Spleen (tissue), 11 donors: ENCODE measurements around the gene AVP. TPM values are rescaled to one million over a fixed set of nuclear protein-coding genes. Genes with fewer than 3 reads are reported as not detected.
A peak's percentile ranks its signal among the peaks of the same experiment; 100 is the strongest.

Source experiments
- DNase-seq: peaks from one replicate; pipeline ENCODE4 v3.0.0-alpha.2; 2020
- H3K27ac ChIP-seq, 8 donors: fragments of 200-600 bp; sonication (generic) in 7 of 8; 1 replicate in 4 of 8; 2 replicates in 4 of 8; pipeline versions ENCODE4 v1.5.0 to v1.8.0; 2016 to 2021; ENCODE audit warnings: inconsistent platforms in 4 of 8, mild to moderate bottlenecking in 4 of 8, moderate library complexity in 1 of 8
- H3K27me3 ChIP-seq, 7 donors: fragments of 200-600 bp; sonication (generic) in 6 of 7; replicated peaks in 1 of 7; 1 replicate in 4 of 7; 2 replicates in 3 of 7; pipeline versions ENCODE4 v1.5.0 to v1.8.0; 2016 to 2021; ENCODE audit warnings: inconsistent platforms in 3 of 7, mild to moderate bottlenecking in 1 of 7
- H3K36me3 ChIP-seq, 6 donors: fragments of 200-600 bp; sonication (generic) in 5 of 6; 1 replicate in 4 of 6; 2 replicates in 2 of 6; pipeline versions ENCODE4 v1.5.0 to v1.8.0; 2016 to 2021; ENCODE audit warnings: inconsistent platforms in 2 of 6
- H3K4me1 ChIP-seq, 6 donors: fragments of 200-600 bp; sonication (generic) in 5 of 6; 1 replicate in 3 of 6; 2 replicates in 3 of 6; pipeline versions ENCODE4 v1.5.0 to v1.8.0; 2016 to 2021; ENCODE audit warnings: inconsistent platforms in 3 of 6
- H3K4me3 ChIP-seq, 8 donors: fragments of 200-600 bp; sonication (generic) in 7 of 8; 1 replicate in 4 of 8; 2 replicates in 4 of 8; pipeline versions ENCODE4 v1.5.0 to v1.8.0; 2016 to 2021; ENCODE audit warnings: inconsistent platforms in 4 of 8, mild to moderate bottlenecking in 4 of 8, moderate library complexity in 2 of 8
- H3K9me3 ChIP-seq, 8 donors: fragments of 200-600 bp; sonication (generic) in 7 of 8; 1 replicate in 4 of 8; 2 replicates in 4 of 8; pipeline versions ENCODE4 v1.5.0 to v1.8.0; 2016 to 2021; ENCODE audit warnings: inconsistent platforms in 4 of 8
- CTCF ChIP-seq, 11 experiments: fragments of 200-600 bp in 7 of 11; fragments of 450-650 bp in 4 of 11; sonication (generic) in 4 of 11; IDR thresholded peaks in 8 of 11; conservative IDR thresholded peaks in 3 of 11; 1 replicate in 7 of 11; 2 replicates in 4 of 11; pipeline versions ENCODE4 v1.4.0 to v1.8.0; 2016 to 2021; ENCODE audit warnings: antibody characterized with exemption in 11 of 11, inconsistent platforms in 4 of 11, mild to moderate bottlenecking in 1 of 11
- POLR2A ChIP-seq, 3 donors: fragments of 450-650 bp; IDR thresholded peaks; one replicate each; pipeline ENCODE4 v1.5.1; 2017; ENCODE audit warnings: antibody characterized with exemption in 3 of 3, mild to moderate bottlenecking in 1 of 3
- POLR2AphosphoS5 ChIP-seq, 3 donors: sonication (generic); formaldehyde crosslinking; IDR thresholded peaks; one replicate each; pipeline ENCODE4 v1.5.1; 2017; ENCODE audit warnings: antibody characterized with exemption in 3 of 3
- WGBS, 5 donors: extraction: QIAGEN DNeasy Blood & Tissue Kit in 3 of 5; methylation state at CpG; one replicate each; pipeline versions ENCODE4 v1.1.5 to v1.1.7; 2013 to 2018; 5-methylcytosine and 5-hydroxymethylcytosine counted together
- intact Hi-C: fragments of 100-400 bp; cut with DNase I; formaldehyde crosslinking; loops from one replicate; pipeline ENCODE4 v1.15.0; 2023; ENCODE audit warnings: low total_unique reads
- polyA plus RNA-seq, 3 donors: library from polyadenylated mRNA; stranded (reverse); fragments of 200-250 nt; gene quantifications; one replicate each; pipeline ENCODE4 v1.2.1, GENCODE V29; 2013
- total RNA-seq, 7 donors: library from RNA; depleted of rRNA in 3 of 7; stranded (reverse); fragments of >200 nt in 3 of 7; fragmentation: NEBNext Ultra II Directional in 4 of 7; extraction: Animal tissue kit (Norgen Biotek cat#: 25700) in 4 of 7; gene quantifications; one replicate each; pipeline versions ENCODE4 v1.1.0 to v1.2.1, GENCODE V29; 2016 to 2021
- donor health status: healthy with polysubstance abuse.
- donor health status: DM: no; HTN: no; CAD: no; lungs with moderate emphysema.
- donor health status: DM: no; HTN: no; CAD: no.
- donor health status: Bipolar disorder and iron deficiency.
- donor health status: healthy.
- donor health status: DM: no; HTN: no; CAD: no.
- donor health status: DM: yes; HTN: yes; CAD: no.

Gene AVP
- total and polyA plus RNA-seq, 10 donors, result 2.2 TPM; not detected in 9

GRCh38 chr20:3101251-3101650, 16.7 kb upstream of the AVP start:
- peaks cover 0 to 6% (median 0%) of the 10 kb centered on the region in 7 donors for H3K27me3 ChIP-seq
- intact Hi-C loops, result no loop called here
- H3K36me3 ChIP-seq, result peaks cover 0 to 4% (median 0%) of the 10 kb centered on the region in 6 donors
- no peak for DNase-seq
- no peak overlapping the region for H3K27ac ChIP-seq
- TF ChIP-seq CTCF (IDR thresholded peaks at IDR 0.05 in 8 of 11, conservative IDR thresholded peaks at IDR 0.05 in 3 of 11) (no peak), POLR2A (IDR thresholded peaks at IDR 0.05) (no peak), POLR2AphosphoS5 (IDR thresholded peaks at IDR 0.05) (no peak)
- peaks cover 0 to 22% (median 7%) of the 10 kb centered on the region in 6 donors for H3K4me1 ChIP-seq
- 86 to 98% (median 93%) methylated on average over 6 of the region's 6 CpGs for WGBS, 5 donors
- no peak overlapping the region for H3K4me3 ChIP-seq
- no peaks in the 10 kb centered on the region for H3K9me3 ChIP-seq

- no peak overlapping the region for H3K27ac ChIP-seq
- no peak overlapping the region for H3K4me3 ChIP-seq
- DNase-seq, result no peak
- 82 to 94% (median 89%) methylated on average over 7 of the region's 7 CpGs for WGBS, 5 donors
- H3K36me3 ChIP-seq, result no peaks in the 10 kb centered on the region
- peaks cover 0 to 6% (median 0%) of the 10 kb centered on the region in 7 donors for H3K27me3 ChIP-seq
- H3K4me1 ChIP-seq, result peaks cover 0 to 22% (median 7%) of the 10 kb centered on the region in 6 donors
- no peaks in the 10 kb centered on the region for H3K9me3 ChIP-seq
- TF ChIP-seq POLR2A (IDR thresholded peaks at IDR 0.05) (no peak), CTCF (IDR thresholded peaks at IDR 0.05 in 8 of 11, conservative IDR thresholded peaks at IDR 0.05 in 3 of 11) (no peak), POLR2AphosphoS5 (IDR thresholded peaks at IDR 0.05) (no peak)
- intact Hi-C loops, result no loop called here
Measured at GRCh38 chr20:3100480-3100879, 16.0 kb upstream of the AVP start.

GRCh38 chr20:3094848-3095629, 10.5 kb upstream of the AVP start:
- peaks cover 0 to 25% (median 15%) of the 10 kb centered on the region in 6 donors for H3K4me1 ChIP-seq
- H3K36me3 ChIP-seq, result no peaks in the 10 kb centered on the region
- 89 to 95% (median 92%) methylated on average over 9 to 13 of the region's 13 CpGs for WGBS, 5 donors
- no peak for TF ChIP-seq POLR2AphosphoS5 (IDR thresholded peaks at IDR 0.05)
- TF ChIP-seq CTCF (IDR thresholded peaks at IDR 0.05 in 8 of 11, conservative IDR thresholded peaks at IDR 0.05 in 3 of 11), result no peak
- TF ChIP-seq POLR2A (IDR thresholded peaks at IDR 0.05), result no peak
- intact Hi-C loops, result no loop called here
- no peak overlapping the region for H3K27ac ChIP-seq
- no peak for DNase-seq
- H3K4me3 ChIP-seq, result no peak overlapping the region
- H3K27me3 ChIP-seq, result peaks cover 0 to 48% (median 23%) of the 10 kb centered on the region in 7 donors
- H3K9me3 ChIP-seq, result no peaks in the 10 kb centered on the region

- Histone ChIP-seq H3K27ac (peak overlapping the region in 4 of 8 donors; percentile 7 to 69 (median 42)), H3K4me1 (peaks cover 0 to 25% (median 15%) of the 10 kb centered on the region in 6 donors), H3K36me3 (no peaks in the 10 kb centered on the region), H3K9me3 (no peaks in the 10 kb centered on the region), H3K4me3 (peak overlapping the region in 1 of 8 donors; percentile 48), H3K27me3 (peaks cover 0 to 59% (median 23%) of the 10 kb centered on the region in 7 donors)
- intact Hi-C loops, result no loop called here
- WGBS, 5 donors, result 8 to 31% (median 23%) methylated on average over 8 to 10 of the region's 10 CpGs
- DNase-seq, result no peak
- TF ChIP-seq POLR2AphosphoS5 (IDR thresholded peaks at IDR 0.05) (no peak), CTCF (IDR thresholded peaks at IDR 0.05 in 8 of 11, conservative IDR thresholded peaks at IDR 0.05 in 3 of 11) (no peak), POLR2A (IDR thresholded peaks at IDR 0.05) (no peak)
Measured at GRCh38 chr20:3093861-3094361, 9.4 kb upstream of the AVP start.
